HG03280 (cell line): ENCODE measurements around the gene ICAM1.
"Not testable (repeated sequence)": the region's sequence is repeated elsewhere in the genome, so short reads cannot be mapped to it uniquely, and the experiment has no call there.

ENCODE experiments used
- ATAC-seq: cut with Tn5 transposase; IDR thresholded peaks from one replicate; pipeline ENCODE4 v1.9.1; 2021; ENCODE audit warnings: mild to moderate bottlenecking, moderate library complexity; ENCODE audit not compliant: unreplicated experiment

The ICAM1 gene

DNA sequence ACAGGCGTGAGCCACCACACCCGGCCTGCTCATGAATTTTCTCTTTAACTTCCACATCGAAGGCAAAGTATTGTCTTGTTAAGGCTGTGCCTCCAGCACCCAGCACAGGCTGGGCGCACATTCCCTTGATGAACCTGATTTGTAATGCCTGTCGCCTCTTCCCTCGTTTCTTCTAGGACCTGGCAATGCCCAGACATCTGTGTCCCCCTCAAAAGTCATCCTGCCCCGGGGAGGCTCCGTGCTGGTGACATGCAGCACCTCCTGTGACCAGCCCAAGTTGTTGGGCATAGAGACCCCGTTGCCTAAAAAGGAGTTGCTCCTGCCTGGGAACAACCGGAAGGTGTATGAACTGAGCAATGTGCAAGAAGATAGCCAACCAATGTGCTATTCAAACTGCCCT is 3.7 kb downstream of the ICAM1 start:
- ATAC-seq = no peak

DNA sequence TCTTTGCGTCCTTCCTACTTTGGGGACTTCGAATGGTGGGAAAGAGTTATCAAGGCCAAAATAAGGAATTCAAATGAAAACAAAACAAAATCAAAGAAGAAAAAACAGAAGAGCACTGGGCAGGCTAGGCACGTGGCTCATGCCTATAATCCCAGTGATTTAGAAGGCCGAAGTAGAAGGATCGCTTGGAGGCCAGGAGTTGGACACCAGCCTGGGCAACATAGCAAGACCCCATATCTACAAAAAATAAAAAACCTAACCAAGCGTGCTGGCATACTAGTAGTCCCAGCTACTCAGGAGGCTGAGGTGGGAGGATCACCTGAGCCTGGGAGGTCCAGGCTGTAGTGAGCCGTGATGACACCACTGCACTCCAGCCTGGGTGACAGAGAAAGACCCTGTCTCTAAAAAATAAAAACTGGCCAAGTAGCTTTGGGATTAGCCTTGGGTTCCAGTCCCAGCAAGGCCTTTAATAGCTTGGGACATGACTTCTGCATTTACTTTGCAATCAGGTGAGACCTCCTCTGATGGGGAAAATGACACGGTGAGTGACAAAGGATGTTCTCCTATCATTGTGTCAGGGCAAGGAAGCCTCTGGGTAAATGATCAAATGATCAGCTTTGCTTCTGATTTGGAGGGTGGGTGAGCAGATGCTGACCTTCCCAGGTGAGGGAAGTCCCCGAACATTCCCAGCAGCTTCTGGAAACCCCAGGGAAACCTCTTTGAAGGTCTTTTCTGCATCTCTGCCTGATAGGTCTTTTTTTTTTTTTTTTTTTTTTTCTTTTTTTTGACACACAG is 7.1 kb downstream of the ICAM1 start:
- no peak for ATAC-seq

DNA sequence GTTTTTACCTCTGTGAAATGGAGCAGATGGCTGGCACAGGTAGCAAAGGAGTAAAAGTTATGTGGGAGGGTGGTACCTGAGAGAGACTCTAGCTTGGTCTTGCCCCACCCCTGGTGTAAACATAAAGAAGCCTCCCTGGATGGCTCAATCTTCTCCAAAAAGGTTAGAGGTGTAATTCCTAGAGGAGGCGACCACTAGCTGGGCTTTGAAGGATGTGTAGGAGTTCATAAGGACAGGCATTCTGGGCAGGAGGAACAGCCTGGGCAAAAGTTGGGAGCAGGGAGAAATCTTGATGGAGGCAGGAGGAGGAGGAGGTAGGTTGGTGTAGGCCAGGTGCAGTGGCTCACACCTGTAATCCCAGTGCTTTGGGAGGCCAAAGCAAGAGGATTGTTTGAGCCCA is 8.0 kb downstream of the ICAM1 start:
- ATAC-seq = no peak

DNA sequence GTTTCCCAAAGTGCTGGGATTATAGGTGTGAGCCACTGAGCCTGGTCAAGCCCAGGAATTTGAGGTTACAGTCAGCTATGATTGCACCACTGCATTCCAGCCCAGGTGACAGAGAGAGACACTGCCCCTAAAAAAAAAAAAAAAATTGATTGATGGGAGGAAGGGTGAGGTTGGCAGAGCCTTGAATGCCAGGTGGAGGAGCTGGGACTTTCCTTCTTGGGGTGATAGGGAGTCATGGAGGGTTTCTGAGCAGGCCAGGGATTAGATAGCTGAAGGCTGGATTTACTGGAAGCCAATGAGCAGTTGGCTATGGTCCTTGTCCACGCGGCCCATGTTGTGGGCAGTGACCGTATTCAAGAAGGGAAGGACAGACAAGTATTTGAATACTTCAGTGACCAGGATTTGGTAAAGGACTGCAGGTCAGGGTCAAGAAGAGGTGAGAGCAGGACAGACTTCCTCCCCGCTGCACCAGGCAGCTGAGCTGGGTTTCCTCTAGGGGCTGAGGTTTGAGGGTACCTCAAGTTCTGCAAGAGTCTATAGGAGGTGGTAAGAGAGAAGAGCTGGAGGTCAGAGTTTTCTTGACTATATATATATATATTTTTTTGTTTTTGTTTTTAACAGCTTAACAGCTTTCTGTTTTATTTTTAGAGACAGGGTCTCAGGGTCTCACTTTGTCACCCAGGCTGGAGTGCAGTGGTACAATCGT is 9.0 kb downstream of the ICAM1 start:
- ATAC-seq = no peak

DNA sequence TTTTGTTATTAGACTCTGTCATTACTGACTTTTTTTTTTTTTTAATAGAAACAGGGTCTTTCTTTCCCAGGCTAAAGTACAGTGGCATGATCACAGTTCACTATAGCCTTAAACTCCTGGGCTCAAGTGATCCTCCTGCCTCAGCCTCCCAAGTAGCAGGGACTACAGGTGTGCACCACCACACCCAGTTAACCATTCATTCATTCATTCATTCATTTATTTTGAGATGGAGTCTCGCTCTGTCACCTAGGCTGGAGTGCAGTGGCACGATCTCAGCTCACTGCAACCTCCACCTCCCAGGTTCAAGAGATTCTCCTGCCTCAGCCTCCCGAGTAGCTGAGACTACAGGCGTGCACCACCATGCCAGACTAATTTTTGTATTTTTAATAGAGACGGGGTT is 11.1 kb downstream of the ICAM1 start:
- not testable (repeated sequence) for ATAC-seq

DNA sequence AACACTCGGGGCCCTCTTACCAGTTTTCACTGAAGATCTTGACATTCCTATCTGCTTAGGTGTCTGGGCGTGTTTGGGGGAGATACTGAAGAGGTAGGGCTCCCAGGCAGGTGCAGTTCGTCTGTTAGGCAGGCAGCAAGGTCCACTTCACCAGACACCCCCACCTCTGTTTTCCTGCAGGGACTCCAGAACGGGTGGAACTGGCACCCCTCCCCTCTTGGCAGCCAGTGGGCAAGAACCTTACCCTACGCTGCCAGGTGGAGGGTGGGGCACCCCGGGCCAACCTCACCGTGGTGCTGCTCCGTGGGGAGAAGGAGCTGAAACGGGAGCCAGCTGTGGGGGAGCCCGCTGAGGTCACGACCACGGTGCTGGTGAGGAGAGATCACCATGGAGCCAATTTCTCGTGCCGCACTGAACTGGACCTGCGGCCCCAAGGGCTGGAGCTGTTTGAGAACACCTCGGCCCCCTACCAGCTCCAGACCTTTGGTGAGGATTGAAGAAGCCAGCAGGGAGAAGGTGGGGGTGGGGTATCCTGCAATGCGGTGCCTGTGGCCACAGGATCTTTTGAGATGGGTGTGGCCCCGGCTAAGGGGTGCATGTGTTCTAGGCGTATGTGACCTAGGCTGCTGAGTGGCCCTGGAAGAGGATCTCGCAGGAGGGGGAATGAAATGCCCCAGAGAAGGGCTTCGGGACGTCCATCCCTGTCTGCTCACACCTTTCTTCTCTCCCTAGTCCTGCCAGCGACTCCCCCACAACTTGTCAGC is 12.6 kb downstream of the ICAM1 start:
- ATAC-seq = no peak

DNA sequence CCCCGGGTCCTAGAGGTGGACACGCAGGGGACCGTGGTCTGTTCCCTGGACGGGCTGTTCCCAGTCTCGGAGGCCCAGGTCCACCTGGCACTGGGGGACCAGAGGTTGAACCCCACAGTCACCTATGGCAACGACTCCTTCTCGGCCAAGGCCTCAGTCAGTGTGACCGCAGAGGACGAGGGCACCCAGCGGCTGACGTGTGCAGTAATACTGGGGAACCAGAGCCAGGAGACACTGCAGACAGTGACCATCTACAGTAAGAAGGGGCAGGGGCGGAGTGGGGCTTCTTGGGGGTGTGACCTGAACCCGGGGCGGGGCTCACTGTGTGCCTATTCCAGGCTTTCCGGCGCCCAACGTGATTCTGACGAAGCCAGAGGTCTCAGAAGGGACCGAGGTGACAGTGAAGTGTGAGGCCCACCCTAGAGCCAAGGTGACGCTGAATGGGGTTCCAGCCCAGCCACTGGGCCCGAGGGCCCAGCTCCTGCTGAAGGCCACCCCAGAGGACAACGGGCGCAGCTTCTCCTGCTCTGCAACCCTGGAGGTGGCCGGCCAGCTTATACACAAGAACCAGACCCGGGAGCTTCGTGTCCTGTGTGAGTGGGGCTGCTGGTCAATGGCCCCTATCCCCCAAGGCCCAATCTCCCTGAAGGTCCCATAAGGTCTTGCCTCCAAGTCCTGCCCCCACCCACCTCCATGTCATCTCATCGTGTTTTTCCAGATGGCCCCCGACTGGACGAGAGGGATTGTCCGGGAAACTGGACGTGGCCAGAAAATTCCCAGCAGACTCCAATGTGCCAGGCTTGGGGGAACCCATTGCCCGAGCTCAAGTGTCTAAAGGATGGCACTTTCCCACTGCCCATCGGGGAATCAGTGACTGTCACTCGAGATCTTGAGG is 13.4 kb downstream of the ICAM1 start:
- ATAC-seq = no peak

DNA sequence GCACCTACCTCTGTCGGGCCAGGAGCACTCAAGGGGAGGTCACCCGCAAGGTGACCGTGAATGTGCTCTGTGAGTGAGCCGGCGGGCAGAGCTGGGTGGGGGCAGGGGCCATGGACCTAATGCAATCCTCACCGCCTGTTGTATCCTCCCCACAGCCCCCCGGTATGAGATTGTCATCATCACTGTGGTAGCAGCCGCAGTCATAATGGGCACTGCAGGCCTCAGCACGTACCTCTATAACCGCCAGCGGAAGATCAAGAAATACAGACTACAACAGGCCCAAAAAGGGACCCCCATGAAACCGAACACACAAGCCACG is 14.0 kb downstream of the ICAM1 start:
- no peak for ATAC-seq

DNA sequence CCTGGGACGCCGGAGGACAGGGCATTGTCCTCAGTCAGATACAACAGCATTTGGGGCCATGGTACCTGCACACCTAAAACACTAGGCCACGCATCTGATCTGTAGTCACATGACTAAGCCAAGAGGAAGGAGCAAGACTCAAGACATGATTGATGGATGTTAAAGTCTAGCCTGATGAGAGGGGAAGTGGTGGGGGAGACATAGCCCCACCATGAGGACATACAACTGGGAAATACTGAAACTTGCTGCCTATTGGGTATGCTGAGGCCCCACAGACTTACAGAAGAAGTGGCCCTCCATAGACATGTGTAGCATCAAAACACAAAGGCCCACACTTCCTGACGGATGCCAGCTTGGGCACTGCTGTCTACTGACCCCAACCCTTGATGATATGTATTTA is 14.5 kb downstream of the ICAM1 start:
- ATAC-seq = no peak

DNA sequence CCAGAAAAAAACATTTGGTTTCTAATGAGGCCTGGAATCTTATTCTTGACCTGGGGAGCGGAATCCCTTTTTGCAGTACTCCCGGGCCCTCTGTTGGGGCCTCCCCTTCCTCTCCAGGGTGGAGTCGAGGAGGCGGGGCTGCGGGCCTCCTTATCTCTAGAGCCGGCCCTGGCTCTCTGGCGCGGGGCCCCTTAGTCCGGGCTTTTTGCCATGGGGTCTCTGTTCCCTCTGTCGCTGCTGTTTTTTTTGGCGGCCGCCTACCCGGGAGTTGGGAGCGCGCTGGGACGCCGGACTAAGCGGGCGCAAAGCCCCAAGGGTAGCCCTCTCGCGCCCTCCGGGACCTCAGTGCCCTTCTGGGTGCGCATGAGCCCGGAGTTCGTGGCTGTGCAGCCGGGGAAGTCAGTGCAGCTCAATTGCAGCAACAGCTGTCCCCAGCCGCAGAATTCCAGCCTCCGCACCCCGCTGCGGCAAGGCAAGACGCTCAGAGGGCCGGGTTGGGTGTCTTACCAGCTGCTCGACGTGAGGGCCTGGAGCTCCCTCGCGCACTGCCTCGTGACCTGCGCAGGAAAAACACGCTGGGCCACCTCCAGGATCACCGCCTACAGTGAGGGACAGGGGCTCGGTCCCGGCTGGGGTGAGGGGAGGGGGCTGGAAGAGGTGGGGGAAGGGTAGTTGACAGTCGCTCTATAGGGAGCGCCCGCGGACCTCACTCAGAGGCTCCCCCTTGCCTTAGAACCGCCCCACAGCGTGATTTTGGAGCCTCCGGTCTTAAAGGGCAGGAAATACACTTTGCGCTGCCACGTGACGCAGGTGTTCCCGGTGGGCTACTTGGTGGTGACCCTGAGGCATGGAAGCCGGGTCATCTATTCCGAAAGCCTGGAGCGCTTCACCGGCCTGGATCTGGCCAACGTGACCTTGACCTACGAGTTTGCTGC is 16.1 kb downstream of the ICAM1 start, which contains the start of gene ICAM4:
ICAM4 (plus strand) TSS at position 153 of the 935 bp plus-strand sequence; CDS start at position 211, 58 bp downstream.
- ATAC-seq = no peak

DNA sequence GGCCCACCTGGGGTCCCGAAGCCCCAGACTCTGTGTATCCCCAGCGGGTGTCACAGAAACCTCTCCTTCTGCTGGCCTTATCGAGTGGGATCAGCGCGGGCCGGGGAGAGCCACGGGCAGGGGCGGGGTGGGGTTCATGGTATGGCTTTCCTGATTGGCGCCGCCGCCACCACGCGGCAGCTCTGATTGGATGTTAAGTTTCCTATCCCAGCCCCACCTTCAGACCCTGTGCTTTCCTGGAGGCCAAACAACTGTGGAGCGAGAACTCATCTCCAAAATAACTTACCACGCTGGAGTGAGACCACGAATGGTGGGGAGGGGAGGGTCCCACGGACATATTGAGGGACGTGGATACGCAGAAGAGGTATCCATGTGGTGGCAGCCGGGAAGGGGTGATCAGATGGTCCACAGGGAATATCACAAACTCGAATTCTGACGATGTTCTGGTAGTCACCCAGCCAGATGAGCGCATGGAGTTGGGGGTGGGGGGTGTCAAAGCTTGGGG is 17.8 kb downstream of the ICAM1 start:
- ATAC-seq = no peak

DNA sequence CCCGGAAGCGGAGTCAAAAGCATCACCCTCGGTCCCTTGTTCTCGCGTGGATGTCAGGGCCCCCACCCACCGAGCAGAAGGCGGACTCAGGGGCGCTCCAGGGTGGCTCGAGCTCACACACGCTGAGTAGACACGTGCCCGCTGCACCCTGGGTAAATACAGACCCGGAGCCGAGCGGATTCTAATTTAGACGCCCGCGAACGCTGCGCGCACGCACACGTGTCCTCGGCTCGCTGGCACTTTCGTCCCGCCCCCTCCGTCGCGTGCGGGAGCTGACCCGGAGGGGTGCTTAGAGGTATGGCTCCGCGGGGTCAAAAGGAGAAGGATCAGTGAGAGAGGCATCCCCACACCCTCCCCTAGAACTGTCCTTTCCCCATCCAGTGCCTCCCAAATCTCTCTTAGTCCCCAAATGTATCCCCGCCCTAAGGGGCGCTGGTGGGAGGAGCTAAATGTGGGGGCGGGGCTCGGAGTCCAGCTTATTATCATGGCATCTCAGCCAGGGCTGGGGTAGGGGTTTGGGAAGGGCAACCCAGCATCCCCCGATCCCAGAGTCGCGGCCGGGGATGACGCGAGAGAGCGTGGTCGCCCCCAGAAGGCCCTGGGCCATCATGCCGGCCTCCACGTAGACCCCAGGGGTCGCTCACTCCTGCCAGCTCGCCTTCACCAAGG is 18.4 kb downstream of the ICAM1 start:
- ATAC-seq = peak; percentile 30

DNA sequence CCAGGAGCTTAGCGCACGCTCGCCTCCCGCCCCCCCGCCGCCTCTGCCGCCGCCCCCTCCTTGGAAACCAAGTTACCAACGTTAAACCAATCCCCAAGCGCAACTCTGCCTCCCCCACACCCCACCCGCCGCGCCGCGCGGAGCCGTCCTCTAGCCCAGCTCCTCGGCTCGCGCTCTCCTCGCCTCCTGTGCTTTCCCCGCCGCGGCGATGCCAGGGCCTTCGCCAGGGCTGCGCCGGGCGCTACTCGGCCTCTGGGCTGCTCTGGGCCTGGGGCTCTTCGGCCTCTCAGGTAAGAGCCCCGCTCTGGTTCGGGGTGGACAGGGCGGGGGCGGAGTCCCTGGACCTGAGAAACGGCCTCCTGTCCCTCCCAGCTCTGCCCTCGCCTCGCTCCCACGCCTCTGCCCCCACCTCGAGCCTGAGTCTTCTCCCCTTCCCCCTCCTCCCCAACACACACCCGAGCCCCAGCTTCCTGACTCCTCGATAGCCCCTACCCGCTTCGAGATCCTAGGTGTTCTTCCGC is 19.0 kb downstream of the ICAM1 start, which contains the start of gene ICAM5:
ICAM5 (plus strand) TSS at position 117 of the 521 bp plus-strand sequence; CDS start at position 209, 92 bp downstream.
- no peak for ATAC-seq

DNA sequence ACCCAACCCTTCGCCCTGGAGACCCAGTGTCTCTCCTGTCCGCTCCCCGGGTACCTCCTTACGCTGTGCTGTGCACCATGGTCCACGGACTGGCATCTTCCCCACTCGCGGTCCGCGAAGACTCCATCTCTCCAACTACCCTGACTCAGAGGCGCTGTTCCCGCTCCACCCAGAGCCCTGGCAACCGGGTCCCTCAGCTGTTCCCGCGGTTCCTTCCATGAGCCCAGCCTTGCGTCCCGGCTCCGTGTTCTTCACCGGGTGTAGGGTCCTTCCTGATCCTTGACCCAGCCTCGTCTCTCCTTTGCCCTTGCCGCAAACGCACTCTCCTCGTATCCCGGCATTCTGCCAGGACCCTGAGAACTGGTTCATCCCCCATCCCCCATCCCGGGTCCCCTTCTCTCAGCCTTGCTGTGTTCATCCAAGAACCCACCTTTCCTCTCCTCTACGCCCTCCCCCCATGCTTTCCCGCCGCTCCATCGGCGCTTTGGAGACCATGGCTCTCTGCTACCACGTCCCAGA is 19.5 kb downstream of the ICAM1 start:
- ATAC-seq = no peak

DNA sequence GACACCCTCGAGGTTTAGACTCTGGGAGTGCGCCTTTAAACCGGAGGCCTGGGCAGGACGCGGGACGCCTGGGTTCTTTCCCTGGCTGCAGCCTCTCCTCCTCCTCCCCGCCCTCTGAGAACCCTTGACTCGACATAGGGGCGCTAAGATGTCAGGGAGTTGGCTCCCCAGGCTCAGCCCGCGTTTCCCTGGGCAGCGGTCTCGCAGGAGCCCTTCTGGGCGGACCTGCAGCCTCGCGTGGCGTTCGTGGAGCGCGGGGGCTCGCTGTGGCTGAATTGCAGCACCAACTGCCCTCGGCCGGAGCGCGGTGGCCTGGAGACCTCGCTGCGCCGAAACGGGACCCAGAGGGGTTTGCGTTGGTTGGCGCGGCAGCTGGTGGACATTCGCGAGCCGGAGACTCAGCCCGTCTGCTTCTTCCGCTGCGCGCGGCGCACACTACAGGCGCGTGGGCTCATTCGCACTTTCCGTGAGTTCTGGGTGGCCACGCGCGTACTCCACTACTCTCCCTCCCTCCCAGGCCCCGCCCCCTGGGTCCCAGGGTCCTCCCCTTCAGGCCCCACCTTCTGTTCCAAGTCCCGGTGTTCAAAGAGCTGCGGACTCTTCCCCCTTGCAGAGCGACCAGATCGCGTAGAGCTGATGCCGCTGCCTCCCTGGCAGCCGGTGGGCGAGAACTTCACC is 20.1 kb downstream of the ICAM1 start:
- no peak for ATAC-seq

DNA sequence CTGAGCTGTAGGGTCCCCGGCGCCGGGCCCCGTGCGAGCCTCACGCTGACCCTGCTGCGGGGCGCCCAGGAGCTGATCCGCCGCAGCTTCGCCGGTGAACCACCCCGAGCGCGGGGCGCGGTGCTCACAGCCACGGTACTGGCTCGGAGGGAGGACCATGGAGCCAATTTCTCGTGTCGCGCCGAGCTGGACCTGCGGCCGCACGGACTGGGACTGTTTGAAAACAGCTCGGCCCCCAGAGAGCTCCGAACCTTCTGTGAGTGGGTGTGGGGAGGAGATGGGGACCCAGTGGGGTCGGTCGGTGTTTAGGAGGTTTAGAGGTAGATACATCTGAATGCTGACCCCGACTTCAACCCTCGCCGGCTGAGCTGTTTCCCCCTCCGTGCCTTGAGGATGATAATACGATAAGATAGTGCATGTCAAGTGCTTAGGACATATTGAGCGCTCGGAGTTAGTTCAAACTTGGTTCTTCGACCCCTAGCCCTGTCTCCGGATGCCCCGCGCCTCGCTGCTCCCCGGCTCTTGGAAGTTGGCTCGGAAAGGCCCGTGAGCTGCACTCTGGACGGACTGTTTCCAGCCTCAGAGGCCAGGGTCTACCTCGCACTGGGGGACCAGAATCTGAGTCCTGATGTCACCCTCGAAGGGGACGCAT is 20.8 kb downstream of the ICAM1 start:
- ATAC-seq = peak; percentile 1

DNA sequence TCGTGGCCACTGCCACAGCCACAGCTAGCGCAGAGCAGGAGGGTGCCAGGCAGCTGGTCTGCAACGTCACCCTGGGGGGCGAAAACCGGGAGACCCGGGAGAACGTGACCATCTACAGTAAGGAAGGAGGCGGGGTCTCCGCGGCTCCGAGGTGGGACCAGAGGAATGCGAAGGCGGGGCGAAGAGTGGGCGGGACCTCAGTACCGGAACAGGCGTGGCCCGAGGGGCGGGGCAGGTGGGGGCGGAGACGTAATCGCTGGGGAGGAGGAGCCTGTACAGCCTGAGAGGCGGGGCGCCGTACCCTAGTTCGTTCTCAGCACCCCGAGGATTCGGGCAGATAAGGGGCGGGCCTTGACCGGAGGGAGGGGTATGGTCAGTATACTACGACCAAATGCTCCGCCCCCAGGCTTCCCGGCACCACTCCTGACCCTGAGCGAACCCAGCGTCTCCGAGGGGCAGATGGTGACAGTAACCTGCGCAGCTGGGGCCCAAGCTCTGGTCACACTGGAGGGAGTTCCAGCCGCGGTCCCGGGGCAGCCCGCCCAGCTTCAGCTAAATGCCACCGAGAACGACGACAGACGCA is 21.4 kb downstream of the ICAM1 start:
- ATAC-seq = peak; percentile 36
